ENCODE results near the gene ZC3H12D. TPM values are rescaled to one million over a fixed set of nuclear protein-coding genes. Genes with fewer than 3 reads are reported as not detected.

The ZC3H12D gene
- total RNA-seq, 4 donors from 2014 or later = 0.63 to 5.8 (median 0.87) TPM

DNA sequence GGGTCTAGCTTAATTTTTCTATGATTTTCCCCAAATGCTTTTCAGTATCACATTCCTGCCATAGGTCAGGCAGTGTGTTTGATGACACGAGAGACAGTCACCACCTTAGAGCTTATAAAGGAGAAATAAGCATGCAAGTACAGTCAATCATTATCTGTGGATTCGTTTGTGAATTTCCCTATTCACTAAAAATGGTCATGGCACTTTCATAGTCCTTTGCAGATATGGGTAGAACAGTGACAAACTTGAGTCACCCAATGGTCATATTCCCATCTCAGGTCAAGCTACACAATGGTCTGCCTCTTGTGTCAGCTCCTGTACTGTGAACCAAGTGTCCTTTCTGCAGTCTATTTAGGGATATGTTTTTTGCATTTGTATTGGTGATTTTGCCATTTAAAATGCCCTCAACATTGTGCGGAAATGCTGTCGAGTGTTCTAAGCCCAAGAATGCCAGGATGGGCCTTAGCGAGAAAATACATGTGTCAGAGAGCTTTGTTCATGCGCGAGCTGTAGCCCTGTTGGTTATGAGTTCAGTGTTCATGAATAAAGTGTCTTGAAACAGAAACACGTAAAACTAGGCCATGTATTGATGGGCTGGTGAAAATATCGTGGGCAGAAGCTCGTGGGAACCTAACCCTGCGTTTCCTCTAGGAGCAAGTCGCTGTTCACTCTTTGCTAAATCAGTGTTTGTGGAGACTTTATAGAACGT lies 65.0 kb downstream of the ZC3H12D start:
- no peak for DNase-seq (ENCODE audit: extremely low spot score)
- Histone ChIP-seq H3K4me3 (no peak overlapping the region), H3K27me3 (peaks cover 0 to 3% (median 0%) of the 10 kb centered on the region in 4 donors), H3K4me1 (peaks cover 0 to 18% (median 11%) of the 10 kb centered on the region in 4 donors), H3K27ac (replicated peaks in 1 of 4) (no peak overlapping the region), H3K36me3 (no peaks in the 10 kb centered on the region), H3K9me3 (no peaks in the 10 kb centered on the region)
- intact Hi-C loops (cut with DNase I) = no loop called here
- 92% methylated on average over 13 of the region's 13 CpGs for WGBS
- TF ChIP-seq POLR2AphosphoS5 (IDR thresholded peaks at IDR 0.05) (no peak), POLR2A (IDR thresholded peaks at IDR 0.05; ENCODE audit: low read depth) (no peak), EP300 (IDR thresholded peaks at IDR 0.05) (no peak)
- TF ChIP-seq, protein P1, sequence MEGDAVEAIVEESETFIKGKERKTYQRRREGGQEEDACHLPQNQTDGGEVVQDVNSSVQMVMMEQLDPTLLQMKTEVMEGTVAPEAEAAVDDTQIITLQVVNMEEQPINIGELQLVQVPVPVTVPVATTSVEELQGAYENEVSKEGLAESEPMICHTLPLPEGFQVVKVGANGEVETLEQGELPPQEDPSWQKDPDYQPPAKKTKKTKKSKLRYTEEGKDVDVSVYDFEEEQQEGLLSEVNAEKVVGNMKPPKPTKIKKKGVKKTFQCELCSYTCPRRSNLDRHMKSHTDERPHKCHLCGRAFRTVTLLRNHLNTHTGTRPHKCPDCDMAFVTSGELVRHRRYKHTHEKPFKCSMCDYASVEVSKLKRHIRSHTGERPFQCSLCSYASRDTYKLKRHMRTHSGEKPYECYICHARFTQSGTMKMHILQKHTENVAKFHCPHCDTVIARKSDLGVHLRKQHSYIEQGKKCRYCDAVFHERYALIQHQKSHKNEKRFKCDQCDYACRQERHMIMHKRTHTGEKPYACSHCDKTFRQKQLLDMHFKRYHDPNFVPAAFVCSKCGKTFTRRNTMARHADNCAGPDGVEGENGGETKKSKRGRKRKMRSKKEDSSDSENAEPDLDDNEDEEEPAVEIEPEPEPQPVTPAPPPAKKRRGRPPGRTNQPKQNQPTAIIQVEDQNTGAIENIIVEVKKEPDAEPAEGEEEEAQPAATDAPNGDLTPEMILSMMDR (IDR thresholded peaks at IDR 0.05) = no peak

DNA sequence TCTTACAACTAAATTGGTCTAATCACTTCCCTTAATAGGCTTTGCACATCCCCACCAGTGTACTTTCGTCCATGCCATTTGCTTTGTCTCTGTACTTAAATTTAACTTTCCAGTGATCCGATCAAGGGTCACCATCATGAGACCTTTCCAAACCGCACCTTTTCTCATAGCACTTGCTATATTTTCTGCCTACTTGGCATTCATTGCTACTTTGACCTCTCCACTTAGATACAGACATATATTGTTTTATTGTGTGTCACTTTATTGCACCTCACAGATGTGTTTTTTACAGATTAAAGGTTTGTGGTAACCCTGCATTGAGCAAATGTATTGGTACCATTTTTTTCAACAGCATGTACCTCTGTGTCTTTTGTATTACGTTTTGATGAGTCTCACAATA lies 70.0 kb downstream of the ZC3H12D start:
- 93% methylated on average over 4 of the region's 4 CpGs for WGBS

DNA sequence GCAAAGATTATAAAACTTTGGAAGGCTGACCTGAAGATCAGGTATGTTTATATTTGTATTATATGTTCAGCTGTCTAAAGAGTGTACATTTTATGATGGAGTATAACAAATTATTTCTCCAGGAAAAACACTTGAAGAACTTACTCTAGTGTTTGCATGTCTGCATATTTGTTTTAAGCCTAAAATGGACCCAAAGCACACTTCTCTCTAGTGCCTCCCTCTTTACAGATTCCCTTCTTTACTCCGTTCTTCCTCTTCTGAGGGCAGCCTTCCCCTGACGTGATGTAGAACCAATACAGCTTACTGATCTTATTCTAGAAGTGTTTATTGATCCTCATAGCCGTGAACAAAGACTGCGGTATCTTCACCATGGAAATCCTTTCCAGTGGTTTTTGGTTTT lies 70.8 kb downstream of the ZC3H12D start:
- intact Hi-C loops (cut with DNase I) = no loop called here
- Histone ChIP-seq H3K36me3 (peaks cover 10 to 24% (median 11%) of the 10 kb centered on the region in 4 donors), H3K4me3 (no peak overlapping the region), H3K27ac (replicated peaks in 1 of 4) (no peak overlapping the region), H3K27me3 (no peaks in the 10 kb centered on the region), H3K4me1 (peaks cover 0 to 5% (median 0%) of the 10 kb centered on the region in 4 donors), H3K9me3 (no peaks in the 10 kb centered on the region)
- no peak for DNase-seq (ENCODE audit: extremely low spot score)
- 75% methylated on average over 4 of the region's 4 CpGs for whole genome bisulfite sequencing
- no peak for TF ChIP-seq POLR2A (IDR thresholded peaks at IDR 0.05; ENCODE audit: low read depth)

More for the DNA sequence above, 70.0 kb downstream of the ZC3H12D start:
- Histone ChIP-seq H3K27ac (replicated peaks in 1 of 4) (no peak overlapping the region), H3K4me1 (peaks cover 0 to 5% (median 0%) of the 10 kb centered on the region in 4 donors), H3K27me3 (no peaks in the 10 kb centered on the region), H3K9me3 (no peaks in the 10 kb centered on the region), H3K36me3 (peaks cover 5 to 17% (median 9%) of the 10 kb centered on the region in 4 donors), H3K4me3 (no peak overlapping the region)
- TF ChIP-seq POLR2A (IDR thresholded peaks at IDR 0.05; ENCODE audit: low read depth) (no peak), EP300 (IDR thresholded peaks at IDR 0.05) (no peak), POLR2AphosphoS5 (IDR thresholded peaks at IDR 0.05) (no peak)
- TF ChIP-seq, protein P1 (IDR thresholded peaks at IDR 0.05) = no peak
- intact Hi-C loops (cut with DNase I) = no loop called here
- no peak for DNase-seq (ENCODE audit: extremely low spot score)

DNA sequence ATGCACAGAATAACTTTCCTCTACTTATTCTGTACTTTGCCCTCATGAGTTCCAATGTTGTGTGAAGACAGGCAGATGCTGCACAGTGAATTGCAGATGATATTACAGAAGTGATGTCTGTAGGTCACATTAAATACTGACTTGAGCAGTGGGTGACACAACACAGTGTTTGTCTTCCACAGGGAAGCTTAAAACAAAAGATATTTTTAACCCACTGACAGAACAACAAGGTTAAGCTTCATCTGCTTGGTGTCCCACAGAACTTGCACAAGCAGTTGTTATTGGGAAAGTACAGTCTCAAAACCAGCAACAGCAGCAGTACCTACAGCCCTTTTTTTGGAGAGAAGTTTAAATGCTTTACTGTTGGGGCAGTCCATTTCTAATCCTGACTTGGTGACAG lies 74.3 kb downstream of the ZC3H12D start:
- H3K9me3 ChIP-seq = no peaks in the 10 kb centered on the region
- TF ChIP-seq POLR2A (IDR thresholded peaks at IDR 0.05; ENCODE audit: low read depth) (no peak), EP300 (IDR thresholded peaks at IDR 0.05) (no peak), POLR2AphosphoS5 (IDR thresholded peaks at IDR 0.05) (no peak)
- TF ChIP-seq, protein P1 (IDR thresholded peaks at IDR 0.05) = no peak
- H3K27me3 ChIP-seq = no peaks in the 10 kb centered on the region
- peaks cover 0 to 5% (median 0%) of the 10 kb centered on the region in 4 donors for H3K4me1 ChIP-seq
- intact Hi-C loops (cut with DNase I) = no loop called here
- H3K36me3 ChIP-seq = peaks cover 10 to 32% (median 13%) of the 10 kb centered on the region in 4 donors
- no peak overlapping the region for H3K4me3 ChIP-seq
- H3K27ac ChIP-seq (replicated peaks in 1 of 4) = no peak overlapping the region
- DNase-seq (ENCODE audit: extremely low spot score) = no peak

DNA sequence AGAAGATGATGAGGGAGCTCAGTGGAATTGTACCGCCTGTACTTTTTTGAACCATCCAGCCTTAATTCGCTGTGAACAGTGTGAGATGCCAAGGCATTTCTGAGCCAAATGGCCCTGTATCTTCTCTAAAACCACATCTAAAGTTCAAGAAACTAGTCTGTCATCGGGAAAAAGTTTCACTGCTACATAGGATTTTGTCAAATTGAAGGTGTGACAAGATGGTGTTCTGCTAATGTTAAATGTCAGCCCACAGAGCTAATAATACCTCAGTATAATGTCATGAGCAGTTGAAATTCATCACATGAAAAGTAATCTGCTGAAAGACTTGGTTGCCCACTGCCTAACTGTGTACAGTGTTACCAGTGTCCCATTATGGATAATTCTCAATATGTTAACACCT lies 75.2 kb downstream of the ZC3H12D start:
- 93% methylated on average over 3 of the region's 3 CpGs for WGBS
- Histone ChIP-seq H3K4me3 (no peak overlapping the region), H3K4me1 (peaks cover 0 to 5% (median 0%) of the 10 kb centered on the region in 4 donors), H3K36me3 (peaks cover 10 to 32% (median 13%) of the 10 kb centered on the region in 4 donors), H3K27me3 (no peaks in the 10 kb centered on the region), H3K9me3 (no peaks in the 10 kb centered on the region), H3K27ac (replicated peaks in 1 of 4) (no peak overlapping the region)
- no peak for DNase-seq (ENCODE audit: extremely low spot score)
- TF ChIP-seq POLR2AphosphoS5 (IDR thresholded peaks at IDR 0.05) (no peak), EP300 (IDR thresholded peaks at IDR 0.05) (no peak), POLR2A (IDR thresholded peaks at IDR 0.05; ENCODE audit: low read depth) (no peak)
- TF ChIP-seq, protein P1 (IDR thresholded peaks at IDR 0.05) = no peak
- intact Hi-C loops (cut with DNase I) = no loop called here
